ENCODE data around the gene PLCE1.

Gene PLCE1

GRCh38 chr10:93992400-93993030 lies 1.2 kb upstream of the PLCE1 start:
- no peak for DNase-seq (ENCODE audit: extremely low spot score, insufficient read length, low read depth)

GRCh38 chr10:93993414-93993781 lies 333 bp upstream of the PLCE1 start:
- DNase-seq (ENCODE audit: extremely low spot score, insufficient read length, low read depth) (no peak), FAIRE-seq (no peak)

More at GRCh38 chr10:93992400-93993030, 1.2 kb upstream of the PLCE1 start:
- no peak for FAIRE-seq

- FAIRE-seq (no peak), DNase-seq (ENCODE audit: extremely low spot score, insufficient read length, low read depth) (no peak)
These were observed 689 bp downstream of the PLCE1 start for GRCh38 chr10:93994438-93994801.

- no peak for DNase-seq (ENCODE audit: extremely low spot score, insufficient read length, low read depth)
These were observed 1.5 kb downstream of the PLCE1 start for GRCh38 chr10:93995182-93995581.

GRCh38 chr10:93995598-93996271 lies 2.0 kb downstream of the PLCE1 start:
- DNase-seq (ENCODE audit: extremely low spot score, insufficient read length, low read depth) (no peak), FAIRE-seq (no peak)

More at GRCh38 chr10:93995182-93995581, 1.5 kb downstream of the PLCE1 start:
- no peak for FAIRE-seq

GRCh38 chr10:93996551-93996950 lies 2.8 kb downstream of the PLCE1 start:
- DNase-seq (ENCODE audit: extremely low spot score, insufficient read length, low read depth), result no peak
- FAIRE-seq, result no peak

- DNase-seq (ENCODE audit: extremely low spot score, insufficient read length, low read depth) (no peak), FAIRE-seq (no peak)
These were observed 3.8 kb downstream of the PLCE1 start for GRCh38 chr10:93997546-93997945.

GRCh38 chr10:93999401-93999851 lies 5.7 kb downstream of the PLCE1 start:
- no peak for FAIRE-seq
- no peak for DNase-seq (ENCODE audit: extremely low spot score, insufficient read length, low read depth)

GRCh38 chr10:94000638-94001415 lies 7.1 kb downstream of the PLCE1 start:
- FAIRE-seq (no peak), DNase-seq (ENCODE audit: extremely low spot score, insufficient read length, low read depth) (no peak)

- FAIRE-seq, result no peak
- no peak for DNase-seq (ENCODE audit: extremely low spot score, insufficient read length, low read depth)
These were observed 7.7 kb downstream of the PLCE1 start for GRCh38 chr10:94001416-94001810.

GRCh38 chr10:94002156-94002555 lies 8.4 kb downstream of the PLCE1 start:
- DNase-seq (ENCODE audit: extremely low spot score, insufficient read length, low read depth), result no peak
- no peak for FAIRE-seq

GRCh38 chr10:94003488-94003887 lies 9.8 kb downstream of the PLCE1 start:
- FAIRE-seq (no peak), DNase-seq (ENCODE audit: extremely low spot score, insufficient read length, low read depth) (no peak)

GRCh38 chr10:94005050-94005449 lies 11.3 kb downstream of the PLCE1 start:
- FAIRE-seq (no peak), DNase-seq (ENCODE audit: extremely low spot score, insufficient read length, low read depth) (no peak)

- FAIRE-seq (no peak), DNase-seq (ENCODE audit: extremely low spot score, insufficient read length, low read depth) (no peak)
These were observed 13.1 kb downstream of the PLCE1 start for GRCh38 chr10:94006591-94007550.

- no peak for DNase-seq (ENCODE audit: extremely low spot score, insufficient read length, low read depth)
- FAIRE-seq, result no peak
These were observed 14.8 kb downstream of the PLCE1 start for GRCh38 chr10:94008526-94008925.

GRCh38 chr10:94010116-94010515 lies 16.4 kb downstream of the PLCE1 start:
- DNase-seq (ENCODE audit: extremely low spot score, insufficient read length, low read depth) (no peak), FAIRE-seq (no peak)

- FAIRE-seq (no peak), DNase-seq (ENCODE audit: extremely low spot score, insufficient read length, low read depth) (no peak)
These were observed 17.2 kb downstream of the PLCE1 start for GRCh38 chr10:94010886-94011285.

- FAIRE-seq (no peak), DNase-seq (ENCODE audit: extremely low spot score, insufficient read length, low read depth) (no peak)
These were observed 17.6 kb downstream of the PLCE1 start for GRCh38 chr10:94011296-94011695.

- FAIRE-seq (no peak), DNase-seq (ENCODE audit: extremely low spot score, insufficient read length, low read depth) (no peak)
These were observed 19.1 kb downstream of the PLCE1 start for GRCh38 chr10:94012834-94013233.

- DNase-seq (ENCODE audit: extremely low spot score, insufficient read length, low read depth) (no peak), FAIRE-seq (no peak)
These were observed 19.6 kb downstream of the PLCE1 start for GRCh38 chr10:94013331-94013760.

All from GM18507 (cell line).